SJCRH30 (cell line): Measurements from ENCODE around the gene ZNF709. TPM values are rescaled to one million over a fixed set of nuclear protein-coding genes. Genes with fewer than 3 reads are reported as not detected.
"Not testable (repeated sequence)": the region's sequence is repeated elsewhere in the genome, so short reads cannot be mapped to it uniquely, and the experiment has no call there.

ENCODE experiments used
- DNase-seq, 2 experiments: peaks; one replicate each; pipeline ENCODE4 v3.0.0-alpha.2; 2015 to 2020
- H3K27ac ChIP-seq: fragments of 250-450 bp; sonication (Bioruptor Pico); 2 replicates; pipeline ENCODE4 v1.5.1; 2020; ENCODE audit warnings: mild to moderate bottlenecking, moderate library complexity
- H3K27me3 ChIP-seq: fragments of 250-450 bp; sonication (Bioruptor Pico); 2 replicates; pipeline ENCODE4 v1.5.1; 2020; ENCODE audit warnings: mild to moderate bottlenecking, moderate library complexity
- H3K36me3 ChIP-seq: fragments of 250-450 bp; sonication (Bioruptor Pico); 2 replicates; pipeline ENCODE4 v1.5.1; 2020; ENCODE audit warnings: mild to moderate bottlenecking, moderate library complexity
- H3K4me1 ChIP-seq: fragments of 250-450 bp; sonication (Bioruptor Pico); 2 replicates; pipeline ENCODE4 v1.5.1; 2020; ENCODE audit warnings: mild to moderate bottlenecking, moderate library complexity
- H3K4me3 ChIP-seq: fragments of 250-450 bp; sonication (Bioruptor Pico); 2 replicates; pipeline ENCODE4 v1.5.1; 2020; ENCODE audit warnings: mild to moderate bottlenecking, moderate library complexity
- H3K9me3 ChIP-seq: fragments of 250-450 bp; sonication (Bioruptor Pico); replicated peaks from 2 replicates; pipeline ENCODE4 v1.5.1; 2020; ENCODE audit warnings: mild to moderate bottlenecking, moderate library complexity
- total RNA-seq: library from RNA; depleted of rRNA; stranded (reverse); fragments of >200 nt; shearing (Covaris generic); gene quantifications from 2 replicates; pipeline ENCODE4 v1.2.3, GENCODE V29; 2014; rRNA removed

ZNF709 gene
- total RNA-seq, result 10.6 and 13.3 TPM in 2 replicates

- Histone ChIP-seq H3K9me3 (0 out of 2 replicates have a peak, but pooled peaks cover 3% of the 10 kb centered on the region), H3K36me3 (peaks cover 3% of the 10 kb centered on the region; the same call in 1 of the 2 replicates), H3K4me3 (peak within 1 kb of the TSS; percentile 90), H3K4me1 (0 out of 2 replicates have a peak, but pooled peaks cover 6% of the 10 kb centered on the region), H3K27me3 (no peaks in the 10 kb centered on the region), H3K27ac (peak within 1 kb of the TSS; percentile 19; the same call in 1 of the 2 replicates)
- peak; percentile 93 to 97 for DNase-seq
These were observed at the start of gene ZNF709 for GRCh38 chr19:12484371-12485051. Gene ZNF709, minus strand, starts transcription at chr19:12484816. Its CDS starts 159 bp downstream, at chr19:12484657.

- Histone ChIP-seq H3K4me1 (no peaks in the 10 kb centered on the region), H3K36me3 (peaks cover 68% of the 10 kb centered on the region), H3K4me3 (no peak overlapping the region), H3K9me3 (peaks cover 68% of the 10 kb centered on the region), H3K27ac (no peak overlapping the region), H3K27me3 (no peaks in the 10 kb centered on the region)
- peak in 1 of 2 experiments; percentile 48 for DNase-seq
These were observed 42.6 kb upstream of the ZNF709 start for GRCh38 chr19:12527034-12527836.

DNA sequence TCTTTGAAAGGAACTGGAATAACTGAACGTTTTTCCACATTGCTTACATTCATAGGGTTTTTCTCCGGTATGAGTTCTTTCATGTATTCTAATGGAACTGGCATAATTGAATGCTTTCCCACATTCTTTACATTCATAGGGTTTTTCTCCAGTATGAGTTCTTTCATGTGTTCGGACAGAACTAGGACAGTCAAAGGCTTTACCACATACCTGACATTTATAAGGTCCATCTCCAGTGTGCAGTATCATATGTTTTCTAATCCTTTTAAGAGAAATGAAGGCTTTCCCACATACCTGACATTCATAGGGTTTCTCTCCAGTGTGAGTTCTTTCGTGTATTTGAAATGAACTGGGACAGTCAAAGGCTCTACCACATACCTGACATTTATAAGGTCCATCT is 41.9 kb upstream of the ZNF709 start:
- Histone ChIP-seq H3K9me3 (peaks cover 67% of the 10 kb centered on the region), H3K36me3 (peaks cover 64% of the 10 kb centered on the region), H3K27ac (no peak overlapping the region), H3K4me3 (no peak overlapping the region), H3K27me3 (no peaks in the 10 kb centered on the region), H3K4me1 (no peaks in the 10 kb centered on the region)
- DNase-seq, result no peak

DNA sequence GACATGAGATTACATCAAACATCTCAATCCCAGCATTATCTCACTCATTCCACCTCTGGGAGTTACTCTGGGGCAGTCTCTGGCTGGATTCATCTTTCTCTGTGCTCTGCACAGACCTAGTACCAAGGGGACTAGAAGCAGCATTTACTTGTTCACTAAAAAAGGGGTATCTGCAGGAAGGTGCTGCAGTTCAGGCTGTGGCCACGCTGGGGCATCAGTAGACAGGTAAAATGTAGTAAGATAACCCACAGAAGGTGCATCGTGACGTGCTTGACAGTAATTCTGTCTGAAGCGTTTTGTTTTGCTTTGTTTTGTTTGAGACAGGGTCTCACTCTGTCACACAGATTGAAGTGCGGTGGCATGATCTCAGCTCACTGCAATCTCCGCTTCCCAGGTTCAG is 37.4 kb upstream of the ZNF709 start:
- no peak overlapping the region for H3K4me3 ChIP-seq
- H3K4me1 ChIP-seq, result no peaks in the 10 kb centered on the region
- no peak overlapping the region for H3K27ac ChIP-seq
- peaks cover 37% of the 10 kb centered on the region for H3K9me3 ChIP-seq
- peaks cover 31% of the 10 kb centered on the region for H3K36me3 ChIP-seq
- DNase-seq, result no peak
- H3K27me3 ChIP-seq, result no peaks in the 10 kb centered on the region

DNA sequence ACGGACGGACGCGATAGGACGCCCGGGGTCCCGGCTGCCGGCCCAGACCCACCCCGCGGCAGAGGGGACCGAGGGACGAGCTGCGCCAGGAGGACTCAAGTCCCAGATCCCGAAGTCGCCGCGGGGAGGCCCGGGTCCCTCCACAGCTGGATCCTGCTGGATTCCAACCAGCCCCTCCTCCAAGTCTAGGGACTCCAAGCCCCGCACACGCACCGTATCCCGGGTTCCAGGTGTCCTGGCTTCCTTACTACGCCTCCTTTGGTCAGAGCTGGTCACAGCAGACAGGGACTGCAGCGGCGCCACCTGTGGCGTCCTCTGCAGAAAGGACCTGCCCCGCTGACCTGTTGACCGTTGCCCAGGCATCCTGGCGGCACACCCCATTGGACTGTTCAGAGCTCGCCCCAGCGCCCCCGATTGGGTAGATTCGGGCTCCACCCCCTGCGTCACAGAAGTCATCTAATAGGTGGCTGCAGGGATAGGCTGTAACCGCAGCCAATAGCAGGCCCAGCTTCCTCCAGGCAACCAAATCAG is 29.0 kb upstream of the ZNF709 start:
- Histone ChIP-seq H3K9me3 (peaks cover 11% of the 10 kb centered on the region), H3K27ac (no peak overlapping the region), H3K4me1 (no peaks in the 10 kb centered on the region), H3K4me3 (no peak overlapping the region), H3K27me3 (no peaks in the 10 kb centered on the region), H3K36me3 (peaks cover 4% of the 10 kb centered on the region; the same call in 1 of the 2 replicates)
- no peak for DNase-seq

DNA sequence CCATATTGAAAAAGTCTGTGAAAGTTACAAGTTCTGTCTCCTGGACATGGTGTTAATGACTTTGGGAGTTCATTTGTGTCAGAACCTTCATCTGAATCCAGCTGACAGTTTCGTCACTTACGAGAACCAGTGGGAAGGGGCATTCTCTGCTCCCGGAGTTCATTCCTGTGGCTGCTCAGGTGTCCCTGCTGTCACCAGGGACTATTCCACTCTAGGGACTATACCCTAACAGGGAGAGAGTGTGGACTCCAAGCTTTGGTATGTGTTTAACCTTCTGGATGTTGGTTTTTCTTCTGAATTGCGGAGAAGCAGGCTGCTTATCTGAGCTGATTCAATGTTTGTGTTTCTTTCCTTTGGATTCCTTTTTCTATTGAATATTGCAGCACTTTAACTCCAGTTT is 12.4 kb upstream of the ZNF709 start:
- H3K27ac ChIP-seq, result no peak overlapping the region
- no peak overlapping the region for H3K4me3 ChIP-seq
- H3K4me1 ChIP-seq, result no peaks in the 10 kb centered on the region
- H3K36me3 ChIP-seq, result no peaks in the 10 kb centered on the region
- H3K9me3 ChIP-seq, result peaks cover 2% of the 10 kb centered on the region; the same call in 1 of the 2 replicates
- no peak for DNase-seq
- H3K27me3 ChIP-seq, result no peaks in the 10 kb centered on the region

DNA sequence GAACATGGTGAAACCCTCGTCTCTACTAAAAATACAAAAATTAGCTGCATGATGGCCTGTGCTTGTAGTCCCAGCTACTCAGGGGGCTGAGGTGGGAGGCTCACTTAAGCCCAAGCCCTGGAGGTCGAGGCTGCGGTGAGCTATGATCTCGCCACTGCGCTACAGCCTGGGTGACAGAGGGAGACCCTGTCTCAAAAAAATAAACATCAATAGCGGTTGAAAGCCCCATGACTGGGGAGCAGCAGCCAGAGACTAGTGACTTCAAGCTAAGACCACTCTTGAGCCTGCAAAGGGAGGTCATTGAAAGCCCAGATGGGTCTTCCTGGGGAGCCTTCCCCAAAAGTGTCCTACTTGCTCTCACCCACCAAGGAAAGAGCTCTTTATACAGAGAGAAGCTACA is 11.9 kb upstream of the ZNF709 start:
- Histone ChIP-seq H3K27ac (no peak overlapping the region), H3K9me3 (peaks cover 2% of the 10 kb centered on the region; the same call in 1 of the 2 replicates), H3K4me1 (no peaks in the 10 kb centered on the region), H3K27me3 (no peaks in the 10 kb centered on the region), H3K4me3 (no peak overlapping the region), H3K36me3 (no peaks in the 10 kb centered on the region)
- DNase-seq, result no peak

DNA sequence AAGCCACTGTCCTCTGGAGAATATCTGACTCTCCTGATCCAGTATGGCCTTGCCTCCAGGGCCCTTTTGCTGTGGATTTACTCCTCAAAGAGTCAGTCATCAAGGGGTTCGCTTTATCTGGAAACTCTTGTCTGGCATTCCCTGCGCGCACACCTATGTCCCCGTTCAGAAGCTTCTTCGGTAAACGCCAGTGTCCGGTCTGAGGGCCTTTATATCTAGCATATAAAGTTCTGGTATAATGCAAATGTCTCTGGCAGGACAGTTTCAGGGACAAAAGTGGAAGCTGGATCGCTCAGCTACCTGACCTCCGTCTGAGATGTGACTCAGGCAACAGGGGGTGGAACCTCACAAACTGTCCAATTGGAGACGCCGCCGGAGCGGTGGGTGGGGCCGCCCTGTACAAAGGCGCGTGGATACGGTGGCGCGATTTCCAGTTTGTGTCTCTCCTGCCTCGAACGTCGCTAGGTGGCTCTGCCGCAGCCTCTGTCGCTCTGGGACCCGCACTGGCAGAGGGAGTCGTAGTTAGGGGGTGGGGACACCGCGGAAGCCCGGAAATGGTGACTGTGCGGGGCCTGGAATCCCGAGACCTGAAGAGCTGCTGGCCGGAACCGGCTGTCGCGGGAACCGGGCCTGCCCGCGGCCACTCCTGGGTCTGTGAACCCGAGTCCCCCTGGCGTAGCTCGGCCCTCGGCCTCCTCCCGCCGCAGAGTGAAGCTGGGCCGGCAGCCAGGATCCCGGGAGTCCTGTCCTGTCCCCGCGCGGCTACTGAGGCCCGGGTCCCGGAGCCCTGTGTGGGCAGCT is 10.6 kb upstream of the ZNF709 start:
- Histone ChIP-seq H3K27me3 (no peaks in the 10 kb centered on the region), H3K27ac (peak overlapping the region; percentile 73)

DNA sequence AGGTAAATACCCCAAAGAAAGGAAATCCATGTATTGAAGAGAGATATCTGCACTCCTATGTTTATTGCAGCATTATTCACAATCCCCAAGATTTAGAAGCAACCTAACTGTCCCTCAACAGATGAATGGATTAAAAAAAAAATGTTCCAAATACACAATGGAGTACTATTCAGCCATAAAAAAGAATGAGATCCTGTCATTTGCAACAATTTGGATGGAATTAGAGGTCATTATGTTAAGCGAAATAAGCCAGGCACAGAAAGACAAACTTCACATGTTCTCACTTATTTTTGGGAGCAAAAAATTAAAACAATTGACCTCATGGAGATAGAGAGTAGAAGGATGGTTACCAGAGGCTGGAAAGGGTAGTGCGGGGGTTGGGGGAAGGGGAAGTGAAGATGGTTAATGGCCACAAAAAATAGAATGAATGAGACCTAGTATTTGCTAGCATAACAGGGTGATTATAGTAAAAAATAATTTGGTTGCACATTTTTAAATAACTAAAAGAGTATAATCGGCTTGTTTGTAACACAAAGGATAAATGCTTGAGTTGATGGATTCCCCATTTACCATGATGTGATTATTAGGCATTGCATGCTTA is 9.7 kb upstream of the ZNF709 start:
- no peak overlapping the region for H3K27ac ChIP-seq
- H3K4me3 ChIP-seq, result peak overlapping the region; percentile 68
- H3K9me3 ChIP-seq, result peaks cover 2% of the 10 kb centered on the region; the same call in 1 of the 2 replicates
- H3K36me3 ChIP-seq, result no peaks in the 10 kb centered on the region
- no peaks in the 10 kb centered on the region for H3K4me1 ChIP-seq
- DNase-seq, result no peak
- no peaks in the 10 kb centered on the region for H3K27me3 ChIP-seq

More for the DNA sequence above, 10.6 kb upstream of the ZNF709 start:
- DNase-seq, result peak; percentile 95 to 97
- Histone ChIP-seq H3K36me3 (no peaks in the 10 kb centered on the region), H3K4me1 (no peaks in the 10 kb centered on the region), H3K4me3 (peak overlapping the region; percentile 68), H3K9me3 (peaks cover 2% of the 10 kb centered on the region; the same call in 1 of the 2 replicates)

DNA sequence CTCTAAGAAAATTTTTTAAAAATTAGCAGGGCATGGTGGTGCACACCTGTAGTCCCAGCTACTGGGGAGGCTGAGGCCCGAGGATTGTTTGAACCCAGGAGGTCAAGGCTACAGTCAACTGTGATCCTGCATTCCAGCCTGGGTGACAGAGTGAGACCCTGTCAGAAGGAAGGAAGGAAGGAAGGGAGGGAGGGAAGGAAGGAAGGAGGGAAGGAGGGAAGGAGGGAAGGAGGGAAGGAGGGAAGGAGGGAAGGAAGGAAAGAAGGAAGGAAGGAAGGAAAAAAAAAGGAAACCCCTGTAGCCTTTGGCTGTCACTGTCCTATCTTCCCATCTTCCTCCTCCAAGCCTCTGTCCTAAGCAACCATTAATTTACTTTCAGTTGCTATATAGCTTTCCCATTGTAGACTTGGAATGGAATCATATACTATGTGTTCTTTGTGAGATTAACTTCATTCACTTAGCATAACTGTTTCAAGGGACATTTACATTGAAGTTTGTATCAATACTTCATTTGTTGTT is 1.7 kb upstream of the ZNF709 start:
- not testable (repeated sequence) for H3K36me3 ChIP-seq, H3K27me3 ChIP-seq, H3K9me3 ChIP-seq, H3K27ac ChIP-seq, DNase-seq, H3K4me3 ChIP-seq, H3K4me1 ChIP-seq

- 0 out of 2 replicates have a peak, but pooled peaks cover 6% of the 10 kb centered on the region for H3K4me1 ChIP-seq
- no peak for DNase-seq
- H3K36me3 ChIP-seq, result peaks cover 3% of the 10 kb centered on the region; the same call in 1 of the 2 replicates
- H3K4me3 ChIP-seq, result peak overlapping the region; percentile 90; the same call in 1 of the 2 replicates
- no peak overlapping the region for H3K27ac ChIP-seq
- no peaks in the 10 kb centered on the region for H3K27me3 ChIP-seq
- 0 out of 2 replicates have a peak, but pooled peaks cover 3% of the 10 kb centered on the region for H3K9me3 ChIP-seq
These were observed 955 bp upstream of the ZNF709 start for GRCh38 chr19:12485571-12485970.

- no peak for DNase-seq
- Histone ChIP-seq H3K9me3 (0 out of 2 replicates have a peak, but pooled peaks cover 3% of the 10 kb centered on the region), H3K4me1 (0 out of 2 replicates have a peak, but pooled peaks cover 6% of the 10 kb centered on the region), H3K27me3 (no peaks in the 10 kb centered on the region), H3K4me3 (peak overlapping the region; percentile 90), H3K27ac (peak overlapping the region; percentile 19; the same call in 1 of the 2 replicates), H3K36me3 (peaks cover 3% of the 10 kb centered on the region; the same call in 1 of the 2 replicates)
These were observed 418 bp upstream of the ZNF709 start for GRCh38 chr19:12485052-12485416.

DNA sequence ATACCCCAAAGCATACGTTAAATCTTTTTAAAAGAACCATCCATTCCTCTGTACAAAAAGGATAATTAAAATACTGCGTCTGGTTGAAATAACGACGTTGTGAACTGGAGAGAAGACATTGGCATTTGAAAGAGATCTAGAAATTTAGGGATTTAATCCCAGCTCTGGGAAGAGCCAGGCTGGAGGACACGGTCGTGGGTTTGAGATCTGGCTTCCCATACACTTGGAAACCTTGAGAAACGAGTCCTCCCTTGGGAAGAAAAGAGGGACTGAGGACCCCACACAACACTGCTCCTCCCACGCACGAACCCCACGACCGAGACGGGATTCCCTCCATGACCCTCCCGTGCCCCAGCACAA is 625 bp downstream of the ZNF709 start:
- no peaks in the 10 kb centered on the region for H3K27me3 ChIP-seq
- peaks cover 3% of the 10 kb centered on the region; the same call in 1 of the 2 replicates for H3K36me3 ChIP-seq
- peak overlapping the region; percentile 19; the same call in 1 of the 2 replicates for H3K27ac ChIP-seq
- H3K9me3 ChIP-seq, result 0 out of 2 replicates have a peak, but pooled peaks cover 3% of the 10 kb centered on the region
- H3K4me3 ChIP-seq, result peak overlapping the region; percentile 90
- DNase-seq, result no peak
- H3K4me1 ChIP-seq, result 0 out of 2 replicates have a peak, but pooled peaks cover 6% of the 10 kb centered on the region
